ENCODE results near the gene ASAP3. TPM values are rescaled to one million over a fixed set of nuclear protein-coding genes. Genes with fewer than 3 reads are reported as not detected.

The ASAP3 gene
- total and polyA plus RNA-seq, 2 of the 13 experiments (the other 11 are each of a cell fraction or from before 2014, with no cell fraction given) = 32.6 to 37.0 TPM

DNA sequence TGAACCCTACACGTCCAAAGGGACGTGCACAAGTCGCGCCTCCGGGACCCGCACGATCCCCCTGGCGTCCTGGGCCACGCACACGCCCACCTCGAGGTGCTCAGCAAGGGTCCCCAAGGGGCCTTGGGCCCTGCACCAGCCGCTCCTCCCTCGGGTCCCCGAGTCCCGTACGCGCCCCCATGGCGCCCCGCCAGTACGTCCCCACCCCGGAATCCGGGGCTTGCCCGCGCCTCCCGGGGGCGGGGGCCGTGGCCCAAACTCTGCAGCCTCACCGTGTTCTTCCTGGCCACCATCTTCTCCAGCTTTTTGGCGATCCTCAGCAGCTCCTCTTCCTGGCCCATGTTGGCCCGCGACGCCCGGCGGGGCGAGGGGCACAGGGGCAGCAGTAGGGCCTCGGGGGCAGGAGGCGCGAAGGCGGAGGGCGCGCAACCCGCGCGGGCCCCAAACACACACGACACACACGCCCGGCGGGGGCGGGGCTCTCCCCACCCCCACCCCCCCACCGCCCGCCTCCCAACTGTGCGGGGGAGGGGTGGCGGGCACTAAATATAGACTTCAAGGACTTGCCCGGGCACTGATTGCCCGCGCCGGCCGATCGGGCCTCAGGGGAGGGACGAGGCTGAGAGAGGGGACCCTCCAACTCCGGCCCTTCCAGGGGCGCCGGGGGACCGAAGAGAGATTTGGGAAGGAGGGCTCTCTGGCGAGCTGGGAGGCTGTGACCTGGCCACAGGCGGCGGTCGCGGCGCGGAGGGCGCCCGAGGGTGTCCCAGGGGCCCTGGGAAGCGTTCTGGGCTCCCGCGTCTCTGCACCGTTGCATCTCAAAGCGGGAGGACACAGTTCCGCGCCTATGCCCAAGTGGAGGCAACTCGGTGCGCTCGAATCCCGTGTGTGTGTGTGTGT, 59.4 kb downstream of the ASAP3 start, which contains the start of gene TCEA3 (continued):
- TF ChIP-seq AGO1 (IDR thresholded peaks at IDR 0.05; ENCODE audit: low read depth, low read length, poor library complexity, severe bottlenecking) (peak; percentile 51), KDM6A (CRISPR knock-in tag; IDR thresholded peaks at IDR 0.05; ENCODE audit: low read depth) (no peak), RFX3 (CRISPR knock-in tag; IDR thresholded peaks at IDR 0.05) (no peak), DDIT3 (CRISPR knock-in tag; IDR thresholded peaks at IDR 0.05) (no peak), SP140L (CRISPR knock-in tag; IDR thresholded peaks at IDR 0.05; ENCODE audit: borderline replicate concordance) (no peak), ZNF674 (CRISPR knock-in tag; IDR thresholded peaks at IDR 0.05; ENCODE audit: low read depth) (no peak), ZNF687 (CRISPR knock-in tag; IDR thresholded peaks at IDR 0.05) (peak; percentile 87), ZNF768 (CRISPR knock-in tag; IDR thresholded peaks at IDR 0.05) (peak; percentile 55), ZNF724P (CRISPR knock-in tag; IDR thresholded peaks at IDR 0.05; ENCODE audit: borderline replicate concordance) (no peak), ZBTB4 (CRISPR knock-in tag; IDR thresholded peaks at IDR 0.05; ENCODE audit: borderline replicate concordance) (no peak), KDM3A (CRISPR knock-in tag; IDR thresholded peaks at IDR 0.05; ENCODE audit: low read depth) (no peak), ZNF569 (CRISPR knock-in tag; IDR thresholded peaks at IDR 0.05; ENCODE audit: borderline replicate concordance) (no peak), CC2D1A (CRISPR knock-in tag; IDR thresholded peaks at IDR 0.05) (no peak), PLRG1 (conservative IDR thresholded peaks at IDR 0.05) (no peak), POLR2G (IDR thresholded peaks at IDR 0.05; ENCODE audit: low read depth, low read length) (peak; percentile 80)
- TF ChIP-seq, protein P1, sequence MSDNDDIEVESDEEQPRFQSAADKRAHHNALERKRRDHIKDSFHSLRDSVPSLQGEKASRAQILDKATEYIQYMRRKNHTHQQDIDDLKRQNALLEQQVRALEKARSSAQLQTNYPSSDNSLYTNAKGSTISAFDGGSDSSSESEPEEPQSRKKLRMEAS (IDR thresholded peaks at IDR 0.05) = no peak; the same call in 1 of the 2 replicates
- TF ChIP-seq, protein P2, sequence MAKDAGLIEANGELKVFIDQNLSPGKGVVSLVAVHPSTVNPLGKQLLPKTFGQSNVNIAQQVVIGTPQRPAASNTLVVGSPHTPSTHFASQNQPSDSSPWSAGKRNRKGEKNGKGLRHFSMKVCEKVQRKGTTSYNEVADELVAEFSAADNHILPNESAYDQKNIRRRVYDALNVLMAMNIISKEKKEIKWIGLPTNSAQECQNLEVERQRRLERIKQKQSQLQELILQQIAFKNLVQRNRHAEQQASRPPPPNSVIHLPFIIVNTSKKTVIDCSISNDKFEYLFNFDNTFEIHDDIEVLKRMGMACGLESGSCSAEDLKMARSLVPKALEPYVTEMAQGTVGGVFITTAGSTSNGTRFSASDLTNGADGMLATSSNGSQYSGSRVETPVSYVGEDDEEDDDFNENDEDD (CRISPR knock-in tag; IDR thresholded peaks at IDR 0.05; ENCODE audit: borderline replicate concordance) = peak; percentile 70; the same call in 1 of the 2 replicates

Data from HepG2 (cell line).